Stimulated activated CD8-positive, alpha-beta memory T cell treated with anti-CD3 and anti-CD28 coated beads, Interleukin-12 subunit alpha, Interleukin-12 subunit beta, amount 100 ng/mL, for 24 hours (primary cell): Measurements from ENCODE around the gene TMEM40.
"Not testable (repeated sequence)": the region's sequence is repeated elsewhere in the genome, so short reads cannot be mapped to it uniquely, and the experiment has no call there.

Experiments
- DNase-seq: peaks from one replicate; pipeline ENCODE4 v3.0.0-alpha.2; 2020; ENCODE audit errors: extremely low read depth

Gene TMEM40

DNA sequence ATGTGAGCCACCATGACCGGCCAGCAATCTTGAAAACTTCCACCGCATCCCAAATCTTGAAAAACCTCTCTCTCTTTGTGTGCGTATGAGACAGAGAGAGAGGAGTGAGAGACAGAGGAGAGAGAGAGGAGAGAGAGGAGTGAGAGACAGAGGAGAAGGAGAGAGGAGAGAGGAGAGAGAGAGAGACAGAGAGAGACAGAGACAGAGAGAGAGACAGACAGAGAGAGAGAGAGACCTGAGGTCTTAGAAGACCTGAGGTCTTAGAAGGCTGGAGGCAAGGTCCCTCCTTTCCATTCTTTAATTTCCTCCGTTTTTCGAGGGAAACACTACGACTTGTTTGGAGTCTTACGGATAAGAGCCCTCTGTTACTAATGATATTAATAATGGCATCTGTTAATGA is 39.5 kb downstream of the TMEM40 start:
- no peak for DNase-seq

- DNase-seq, result no peak
Observed at GRCh38 chr3:12716605-12717151, 42.4 kb downstream of the TMEM40 start.

DNA sequence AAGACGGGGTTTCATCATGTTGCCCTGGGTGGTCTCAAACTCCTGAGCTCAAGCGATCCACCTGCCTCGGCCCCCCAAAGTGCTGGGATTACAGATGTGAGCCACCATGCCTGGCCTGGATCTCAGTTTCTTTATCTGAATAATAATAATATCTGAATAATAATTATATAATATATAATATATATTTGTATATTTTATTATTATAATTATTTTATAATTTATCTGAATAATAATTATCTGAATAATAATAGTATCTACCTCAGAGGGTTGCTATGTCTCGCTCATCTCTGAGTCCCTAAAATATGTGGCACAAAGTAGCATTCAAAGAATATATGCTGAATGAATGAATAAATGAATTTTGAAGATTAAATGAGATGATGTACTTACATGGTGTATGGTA is 44.8 kb downstream of the TMEM40 start:
- no peak for DNase-seq

DNA sequence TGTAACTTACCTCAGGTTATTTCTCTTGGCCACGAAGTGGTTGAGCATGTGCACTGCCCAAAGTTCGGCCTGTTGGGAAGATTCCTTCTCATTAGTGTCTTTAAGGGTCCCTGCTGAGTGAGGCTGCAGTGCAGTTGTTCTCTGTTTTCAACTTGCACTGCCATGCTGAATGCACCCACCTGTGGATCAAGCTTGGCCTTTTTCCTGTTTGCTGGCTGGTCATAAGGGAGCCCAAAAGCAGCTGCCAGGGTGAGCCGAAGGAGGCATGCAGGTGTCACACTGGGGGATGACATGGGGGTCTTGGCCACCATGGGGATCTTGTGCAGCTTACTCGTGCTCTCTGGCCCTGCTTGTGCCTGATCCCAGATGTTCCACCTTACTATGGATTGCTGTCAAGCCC is 49.0 kb downstream of the TMEM40 start:
- no peak for DNase-seq

DNA sequence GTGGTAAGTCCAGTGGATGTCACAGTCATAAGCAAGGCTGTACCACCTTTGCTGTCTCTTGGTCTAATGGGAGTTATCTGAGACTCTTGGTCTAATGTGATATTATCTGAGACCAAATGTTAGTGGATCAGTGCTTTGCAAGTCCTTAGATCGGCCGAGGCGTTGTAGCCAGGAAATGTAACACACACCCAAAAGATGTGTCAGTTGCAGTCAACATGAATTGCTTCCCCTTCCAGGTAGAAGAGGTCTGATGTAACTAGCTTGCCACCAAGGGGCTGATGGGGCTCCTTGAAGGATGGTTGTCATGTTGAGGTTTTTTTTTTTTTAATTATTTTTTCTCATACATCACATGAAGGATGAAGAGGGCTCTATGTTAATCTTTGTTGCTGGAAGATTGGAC is 49.7 kb downstream of the TMEM40 start:
- DNase-seq, result no peak

DNA sequence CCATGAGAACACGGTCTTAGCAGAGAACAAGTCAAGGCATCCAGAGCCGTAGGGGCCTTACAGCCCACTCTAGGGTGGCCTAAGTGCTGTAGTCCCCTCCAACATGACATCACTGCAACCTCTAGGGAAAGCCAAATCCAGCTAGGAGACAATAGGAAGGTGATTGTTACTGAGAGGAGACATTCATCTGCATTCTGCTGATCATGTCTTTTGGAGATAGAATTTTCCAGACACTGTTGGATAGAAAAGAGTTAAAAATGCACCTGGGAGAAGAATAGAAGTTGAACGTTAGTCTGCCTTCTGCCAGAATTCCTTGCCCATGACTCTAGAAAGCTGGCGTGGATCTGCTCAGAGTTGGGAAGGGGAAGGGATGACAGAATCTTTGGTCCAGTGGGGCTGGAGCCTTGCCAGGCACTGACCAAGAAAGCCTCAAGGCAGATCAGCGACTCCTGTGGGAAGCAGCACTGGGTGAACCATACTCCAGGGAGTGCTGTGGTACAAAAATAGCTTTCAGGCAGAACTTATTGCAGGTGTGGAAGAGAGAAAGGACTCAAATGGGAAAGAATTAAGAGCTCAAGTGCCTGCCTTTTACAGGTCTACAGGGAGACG is 50.4 kb downstream of the TMEM40 start:
- no peak for DNase-seq

GRCh38 chr3:12707449-12707848 is 51.6 kb downstream of the TMEM40 start:
- no peak for DNase-seq

DNA sequence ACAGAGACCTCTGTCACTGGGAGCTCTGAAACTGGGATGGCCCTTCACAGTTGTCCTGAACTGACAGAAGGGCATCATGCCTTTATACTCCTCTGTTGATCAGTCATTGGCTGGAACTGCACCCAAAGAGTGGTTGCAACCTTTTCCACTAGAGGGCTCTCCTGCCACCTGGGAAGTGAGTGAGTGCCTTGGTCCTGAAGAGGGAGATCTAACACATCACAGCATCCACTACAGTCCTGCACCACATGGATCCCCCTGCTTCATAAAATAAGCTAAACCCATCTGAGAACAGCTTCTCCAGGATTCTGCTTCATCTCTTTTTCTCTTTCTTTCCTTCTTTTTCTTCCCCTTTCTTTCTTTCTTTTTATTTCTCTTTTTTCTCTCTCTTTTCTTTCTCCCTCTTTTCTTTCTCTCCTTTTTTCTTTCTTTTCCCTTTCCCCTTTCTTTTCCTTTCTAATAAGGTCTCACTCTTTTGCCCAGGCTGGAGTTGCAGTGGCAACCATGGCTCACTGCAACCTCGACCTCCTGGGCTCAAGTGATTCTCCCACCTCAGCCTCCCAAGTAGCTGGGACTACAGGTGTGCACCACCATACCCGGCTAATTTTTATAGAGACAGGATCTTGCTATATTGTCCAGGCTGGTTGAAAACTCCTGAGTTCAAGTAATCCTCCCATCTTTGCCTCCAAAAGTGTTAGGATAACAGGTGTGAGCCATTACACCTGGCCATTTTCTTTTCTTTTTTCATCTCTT is 52.4 kb downstream of the TMEM40 start:
- DNase-seq, result peak; percentile 12

- DNase-seq, result no peak
Observed at GRCh38 chr3:12705981-12706380, 53.1 kb downstream of the TMEM40 start.

GRCh38 chr3:12705374-12705926 is 53.6 kb downstream of the TMEM40 start:
- DNase-seq, result no peak

DNA sequence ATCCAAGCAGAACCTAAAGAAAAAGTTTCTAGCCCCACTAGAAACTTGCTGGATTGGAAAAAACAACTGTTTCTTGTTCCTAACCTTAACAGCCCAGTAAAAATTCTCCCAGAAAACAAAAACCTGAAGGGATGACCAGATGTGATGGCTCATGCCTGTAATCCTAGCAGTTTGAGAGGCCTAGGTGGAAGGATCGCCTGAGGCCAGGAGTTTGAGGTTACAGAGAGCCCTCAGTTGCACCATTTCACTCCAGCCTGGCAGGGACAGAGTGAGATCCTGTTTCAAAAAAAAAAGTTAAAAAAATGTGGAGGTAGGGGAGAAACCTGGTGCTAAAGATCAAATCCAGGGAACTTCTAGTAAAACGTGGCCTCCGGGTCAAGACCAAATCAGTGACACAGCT is 56.6 kb downstream of the TMEM40 start:
- no peak for DNase-seq

- DNase-seq, result not testable (repeated sequence)
Observed at GRCh38 chr3:12701601-12702000, 57.5 kb downstream of the TMEM40 start.

GRCh38 chr3:12700800-12701199 is 58.3 kb downstream of the TMEM40 start:
- no peak for DNase-seq

- no peak for DNase-seq
Observed at GRCh38 chr3:12695916-12696315, 63.1 kb downstream of the TMEM40 start.

DNA sequence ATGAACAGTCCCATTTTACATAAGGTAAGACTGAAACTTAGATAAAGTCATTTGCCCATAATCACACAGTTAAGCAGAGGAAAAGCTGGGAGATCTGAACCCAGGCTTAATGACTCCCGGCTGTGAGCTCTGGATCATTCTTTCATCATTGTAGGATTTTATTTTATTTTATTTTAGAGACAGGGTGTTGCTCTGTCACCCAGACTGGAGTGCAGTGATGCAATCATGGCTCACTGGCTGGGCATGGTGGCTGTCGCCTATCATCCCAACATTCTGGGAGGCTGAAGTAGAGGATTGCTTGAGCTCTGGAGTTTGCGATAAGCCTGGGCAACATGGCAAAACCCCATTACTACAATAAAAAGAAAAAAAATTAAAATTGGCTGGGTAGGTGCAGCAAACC is 63.9 kb downstream of the TMEM40 start:
- DNase-seq, result no peak

- no peak for DNase-seq
Observed at GRCh38 chr3:12692444-12692843, 66.6 kb downstream of the TMEM40 start.

DNA sequence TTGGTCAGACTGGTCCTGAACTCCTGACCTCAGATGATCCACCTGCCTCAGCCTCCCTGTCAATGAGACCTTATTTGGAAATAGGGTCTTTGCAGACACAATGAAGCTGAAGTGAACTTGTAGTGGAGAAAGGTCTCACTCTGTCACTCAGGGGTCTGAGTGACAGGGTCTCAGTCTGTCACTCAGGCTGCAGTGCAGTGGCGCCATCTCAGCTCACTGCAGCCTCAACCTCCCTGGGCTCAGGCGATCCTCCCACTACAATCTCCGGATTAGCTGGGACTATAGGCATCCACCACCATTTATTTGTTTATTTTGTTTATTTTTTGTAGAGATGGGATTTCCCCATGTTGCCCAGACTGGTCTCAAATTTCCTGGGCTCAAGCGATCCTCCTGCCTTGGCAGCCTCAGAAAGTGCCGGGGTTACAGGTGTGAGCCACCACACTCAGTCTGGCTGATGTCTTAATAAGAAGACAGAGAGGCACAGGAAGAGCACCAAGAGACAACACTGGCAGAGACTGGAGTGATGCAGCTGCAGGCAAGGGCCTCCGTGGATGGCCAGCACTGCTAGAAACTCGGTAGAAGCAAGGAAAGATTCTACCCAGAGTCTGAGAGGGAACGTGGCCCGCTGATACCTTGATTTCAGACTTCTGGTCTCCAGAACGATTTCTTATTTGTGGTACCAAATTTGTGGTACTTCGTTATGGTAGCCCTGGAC is 68.9 kb downstream of the TMEM40 start:
- no peak for DNase-seq

GRCh38 chr3:12687948-12688347 is 71.1 kb downstream of the TMEM40 start:
- DNase-seq, result no peak

DNA sequence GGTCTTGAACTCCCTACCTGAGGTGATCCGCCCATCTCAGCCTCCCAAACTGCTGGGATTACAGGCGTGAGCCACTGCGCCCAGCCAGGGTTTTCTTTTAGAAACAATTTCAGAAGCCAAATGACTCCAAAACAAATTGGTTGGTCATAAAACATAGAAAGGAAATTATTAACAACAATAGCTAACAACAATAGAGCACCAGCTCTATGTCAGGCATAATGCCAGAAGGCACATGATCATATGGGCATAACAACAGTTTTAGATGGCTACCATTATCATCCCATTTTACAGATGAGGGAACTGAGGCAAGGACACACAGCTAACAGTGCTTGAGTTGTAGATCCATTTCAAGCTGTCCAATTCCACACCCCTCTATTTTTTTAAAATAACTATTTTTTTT is 73.0 kb downstream of the TMEM40 start:
- DNase-seq, result no peak
